ENCODE data around the gene HDAC4.

HDAC4 gene

DNA sequence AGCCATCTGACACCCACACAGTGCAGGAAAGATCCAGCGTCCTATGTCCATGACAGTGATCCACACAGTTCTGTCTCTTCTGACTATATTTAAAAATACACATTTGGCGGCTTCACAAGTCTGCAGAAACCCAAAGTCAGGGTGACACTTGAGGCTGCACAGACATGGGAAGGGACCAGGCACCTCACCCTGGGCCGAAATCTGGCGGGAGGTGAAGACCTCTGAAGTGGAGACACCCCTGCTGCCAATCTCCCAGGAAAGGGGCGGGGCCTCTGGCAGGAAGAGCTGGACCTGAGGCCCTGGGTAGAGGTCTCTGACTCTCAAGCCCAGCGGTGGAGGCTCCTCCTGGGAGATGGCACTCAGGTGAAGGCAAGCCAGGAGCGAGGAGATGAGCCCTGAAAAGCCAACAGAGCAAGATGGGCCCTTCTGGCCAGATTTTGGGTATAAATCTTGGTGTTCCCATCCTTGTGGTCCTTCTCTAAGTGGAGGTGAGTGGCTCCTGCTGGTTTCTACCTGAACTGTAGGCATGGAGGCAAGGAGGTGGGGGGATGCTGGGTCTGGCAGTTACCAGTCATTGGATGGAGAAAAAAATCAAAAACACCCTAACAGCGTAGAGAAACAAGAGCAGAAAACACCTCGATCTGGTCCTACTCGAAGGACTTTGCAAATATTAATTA is 248.4 kb downstream of the HDAC4 start:
- DNase-seq (ENCODE audit: low spot score) = no peak

DNA sequence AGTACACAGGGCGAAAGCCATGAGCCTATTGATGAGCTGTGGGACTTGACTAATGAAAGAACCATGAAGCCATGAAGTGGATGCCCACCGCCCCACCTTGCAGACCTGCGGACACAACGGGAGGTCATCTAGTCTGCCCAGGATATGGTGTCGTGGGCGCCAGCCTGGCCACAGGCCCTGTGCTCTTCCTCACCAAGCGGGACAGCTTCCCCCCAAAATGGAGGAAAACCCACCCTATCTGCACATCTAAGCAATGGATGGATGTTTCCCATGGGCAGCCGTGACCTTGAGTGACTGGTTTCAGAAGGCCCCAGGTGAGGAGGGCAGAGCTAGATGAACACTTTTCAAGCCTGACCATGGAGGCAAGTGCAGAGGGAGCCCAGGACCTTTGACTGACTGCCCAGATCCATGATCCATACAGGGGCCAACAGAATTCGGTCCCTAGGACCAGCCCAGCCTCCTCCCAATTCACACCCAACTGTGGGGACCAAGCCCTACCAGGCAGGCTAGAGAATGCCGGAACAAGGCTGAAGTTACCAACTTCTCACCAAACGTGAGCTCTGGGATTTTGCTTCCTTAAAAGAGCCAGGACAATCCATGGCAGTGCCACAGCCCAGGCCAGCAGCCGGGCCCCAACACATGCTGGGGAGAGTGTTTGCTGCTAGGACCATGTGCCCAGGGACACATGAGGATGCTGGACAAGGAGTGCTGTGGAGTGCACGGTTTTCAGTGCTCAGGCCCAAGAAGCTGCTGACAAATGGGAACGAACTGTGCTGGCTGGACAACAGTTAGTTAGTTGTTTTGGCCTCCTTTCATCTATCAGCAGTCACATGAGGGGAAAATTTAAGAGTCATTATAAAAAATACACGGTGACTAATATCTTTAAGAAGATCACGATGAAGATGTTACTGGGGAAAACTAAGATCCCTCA is 249.4 kb downstream of the HDAC4 start:
- no peak for DNase-seq (ENCODE audit: low spot score)

DNA sequence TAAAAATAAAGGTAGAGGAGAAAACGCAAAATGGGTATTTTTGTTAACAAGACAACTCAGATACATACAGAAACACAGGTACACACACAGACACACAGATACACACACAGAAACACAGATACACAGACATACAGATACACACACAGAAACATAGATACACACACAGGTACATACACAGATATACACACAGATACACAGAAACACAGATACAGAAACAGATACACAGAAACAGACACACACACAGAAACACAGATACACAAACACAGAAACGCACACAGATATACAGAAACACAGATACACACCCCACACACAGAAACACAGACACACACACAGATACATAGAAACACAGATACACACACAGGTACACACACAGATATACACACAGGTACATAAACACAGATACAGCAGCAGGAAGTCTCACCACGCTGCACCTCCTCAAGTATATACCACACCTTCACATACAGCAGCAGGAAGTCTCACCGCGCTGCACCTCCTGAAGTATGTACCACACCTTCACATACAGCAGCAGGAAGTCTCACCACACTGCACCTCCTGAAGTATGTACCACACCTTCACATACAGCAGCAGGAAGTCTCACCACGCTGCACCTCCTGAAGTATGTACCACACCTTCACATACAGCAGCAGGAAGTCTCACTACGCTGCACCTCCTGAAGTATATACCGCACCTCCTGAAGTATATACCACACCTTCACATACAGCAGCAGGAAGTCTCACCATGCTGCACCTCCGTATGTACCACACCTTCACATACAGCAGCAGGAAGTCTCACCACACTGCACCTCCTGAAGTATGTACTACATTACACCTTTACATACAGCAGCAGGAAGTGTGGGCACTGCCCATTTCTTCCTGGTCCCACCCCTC is 250.5 kb downstream of the HDAC4 start:
- DNase-seq (ENCODE audit: low spot score) = no peak

DNA sequence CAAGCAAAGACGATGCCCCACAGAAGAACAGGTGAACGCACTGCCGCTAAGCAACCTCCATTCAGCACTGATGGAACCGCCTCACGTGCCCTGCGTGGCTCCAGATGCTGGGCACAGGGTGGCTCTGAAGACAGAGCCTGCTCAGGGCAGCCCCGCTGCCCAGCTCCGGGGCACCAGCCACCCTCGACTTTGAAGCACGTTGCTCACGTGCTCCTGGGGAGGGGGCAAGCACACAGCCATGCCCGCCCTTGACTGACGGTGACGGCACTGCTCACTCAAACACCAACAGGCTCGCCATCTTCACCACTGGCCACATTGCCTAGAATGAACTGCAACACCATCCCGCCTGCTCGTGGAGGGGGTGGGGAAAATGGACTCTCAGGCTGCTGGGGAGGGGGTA is 251.3 kb downstream of the HDAC4 start:
- DNase-seq (ENCODE audit: low spot score) = no peak

DNA sequence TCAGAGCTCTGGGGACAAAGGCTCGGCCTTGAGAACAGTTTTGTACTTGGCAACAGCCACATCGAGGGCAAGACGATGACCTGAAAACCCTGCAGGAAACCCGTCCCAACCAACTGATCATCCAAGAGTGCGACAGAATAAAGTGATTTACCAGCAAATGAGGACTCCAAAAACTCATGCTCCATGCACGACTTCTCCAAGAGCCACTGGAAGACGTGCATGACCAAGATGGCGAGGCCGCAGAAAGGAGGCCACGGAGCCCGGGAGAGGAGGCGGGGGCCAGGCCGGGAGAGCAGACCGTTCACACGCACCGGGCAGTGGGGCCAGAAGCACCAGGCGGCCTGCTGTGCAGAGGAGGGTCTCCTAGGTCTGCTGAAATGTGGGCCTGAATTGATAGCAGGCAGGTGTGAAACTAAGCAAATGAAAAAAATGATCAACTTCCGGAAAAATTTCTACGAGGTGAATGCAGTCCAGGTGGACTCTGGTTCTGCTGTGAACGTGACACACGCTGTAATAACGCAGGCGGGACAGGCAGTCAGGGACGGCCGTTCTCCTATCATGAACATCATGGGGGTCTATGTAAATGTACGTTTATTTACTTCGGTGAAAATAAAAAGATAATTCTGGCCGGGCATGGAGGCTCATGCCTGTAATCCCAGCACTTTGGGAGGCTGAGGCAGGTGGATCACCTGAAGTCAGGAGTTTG is 252.2 kb downstream of the HDAC4 start:
- no peak for DNase-seq (ENCODE audit: low spot score)

DNA sequence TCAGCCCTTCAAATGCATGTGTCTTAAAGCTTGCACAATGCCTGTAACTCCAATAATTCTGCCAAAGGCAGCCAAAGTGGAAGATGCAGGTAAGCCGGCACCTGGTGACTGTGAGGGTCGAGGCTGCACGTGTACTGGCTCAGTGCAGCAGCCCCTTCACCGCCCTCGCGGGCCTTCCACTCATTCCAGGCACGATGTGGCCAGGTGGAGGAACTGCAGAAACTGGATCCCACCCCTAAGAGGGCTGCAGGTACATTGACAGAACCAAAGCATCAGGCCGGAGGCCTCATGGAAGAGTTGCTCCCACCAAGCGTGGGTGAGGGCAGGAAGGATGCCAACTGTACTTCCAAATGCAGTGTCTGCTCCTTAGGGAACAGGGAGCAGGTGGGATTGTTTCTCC is 253.4 kb downstream of the HDAC4 start:
- DNase-seq (ENCODE audit: low spot score) = no peak

DNA sequence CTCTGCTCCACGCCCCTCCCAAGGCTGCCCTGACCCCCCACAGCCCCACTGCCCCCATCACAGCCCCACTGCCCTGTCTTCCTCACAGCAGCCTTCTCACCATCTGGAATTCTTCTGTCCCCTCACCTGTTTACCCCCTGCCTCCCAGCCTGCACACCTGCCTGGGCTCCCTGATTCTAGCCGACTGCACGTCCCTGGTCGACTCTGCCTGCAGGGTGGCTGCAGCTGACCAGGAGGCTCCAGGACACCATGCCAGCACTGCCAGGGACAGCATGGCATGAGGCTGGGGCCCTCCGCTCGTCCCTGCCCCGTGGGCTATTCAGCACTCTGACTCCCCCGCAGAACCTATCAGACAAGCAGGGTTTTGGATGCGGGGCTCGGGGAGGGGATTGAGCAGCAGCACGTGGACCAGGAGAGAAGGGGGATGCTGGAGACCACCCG is 254.1 kb downstream of the HDAC4 start:
- no peak for DNase-seq (ENCODE audit: low spot score)

DNA sequence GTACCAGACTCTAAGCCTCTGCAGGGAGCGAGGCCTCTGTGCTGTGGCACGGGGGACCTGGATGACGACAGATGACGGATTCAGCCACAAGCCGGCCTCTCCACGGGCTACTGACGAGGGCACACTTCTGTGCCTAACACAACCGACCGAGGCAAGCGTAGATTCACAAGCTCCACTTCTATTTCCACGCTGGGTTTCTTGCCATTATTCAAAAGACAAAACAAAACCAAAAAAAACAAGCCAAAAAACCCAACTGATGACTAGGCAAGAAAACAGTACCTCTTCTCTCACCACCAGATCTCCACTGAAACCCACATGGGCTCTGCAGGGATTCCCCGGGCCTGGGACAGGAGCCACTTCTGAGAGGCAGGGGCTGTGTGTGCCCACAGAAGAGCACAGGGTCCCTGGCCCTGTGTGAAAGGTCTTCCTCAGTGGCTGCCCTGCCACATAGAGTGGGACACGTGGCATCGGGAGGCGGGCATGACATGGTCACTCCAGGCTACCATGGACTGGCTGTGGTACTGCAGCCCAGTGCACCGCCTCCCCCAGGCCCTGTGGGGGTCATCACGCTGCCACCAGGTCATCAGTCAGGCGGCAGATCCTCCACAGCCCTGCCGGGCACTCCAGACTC is 254.7 kb downstream of the HDAC4 start:
- no peak for DNase-seq (ENCODE audit: low spot score)

DNA sequence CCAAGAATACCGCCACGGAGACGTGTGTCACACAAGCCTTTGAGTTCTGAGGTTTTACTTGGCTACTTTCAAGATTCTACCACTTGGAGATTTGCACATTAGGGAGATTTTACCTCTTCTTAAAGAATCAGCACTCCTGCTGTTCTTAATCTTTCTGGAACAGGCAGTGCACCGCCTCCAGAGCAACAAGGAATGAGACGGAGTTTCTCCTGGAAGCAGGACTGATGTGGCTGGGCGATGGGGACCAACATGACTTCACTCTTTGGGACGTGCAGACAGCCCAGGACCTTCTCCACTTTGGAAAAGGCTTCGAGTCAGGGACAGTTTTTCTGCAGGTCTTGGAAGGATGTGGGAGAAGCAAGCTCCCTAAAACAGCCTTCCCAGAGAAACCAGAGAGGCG is 255.2 kb downstream of the HDAC4 start:
- DNase-seq (ENCODE audit: low spot score) = no peak

DNA sequence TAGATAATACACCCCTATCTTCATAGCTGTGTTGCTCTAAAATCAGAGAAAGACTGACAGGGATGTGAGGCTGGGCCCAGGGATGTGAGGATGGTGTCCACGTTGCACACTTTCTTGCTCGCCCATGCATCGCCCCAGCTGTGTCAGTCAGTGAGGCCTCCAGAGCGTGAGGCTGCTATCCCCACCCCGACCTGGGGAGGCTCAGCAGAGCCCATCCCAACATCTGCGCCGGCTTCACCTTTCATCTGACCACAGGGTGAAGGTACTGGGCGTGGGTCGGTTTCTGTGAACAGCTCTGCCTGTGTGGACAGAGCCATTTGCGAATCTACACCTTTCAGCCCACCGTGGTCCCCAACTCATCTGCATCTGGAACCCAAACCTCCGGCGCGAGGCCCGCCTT is 255.7 kb downstream of the HDAC4 start:
- no peak for DNase-seq (ENCODE audit: low spot score)

DNA sequence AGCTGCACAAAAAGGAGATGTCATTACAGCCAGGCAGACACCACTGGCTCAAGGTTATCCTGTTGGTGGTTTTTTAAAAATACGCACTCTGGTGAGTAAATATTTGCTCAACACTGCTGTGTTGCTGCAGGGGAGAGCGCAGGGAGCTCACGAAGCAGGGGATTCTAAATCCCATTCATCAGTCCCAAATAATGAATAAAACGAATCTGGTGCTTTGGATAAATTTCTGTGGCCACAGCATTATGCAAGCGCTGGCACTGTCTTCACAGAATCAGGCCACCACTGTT is 256.2 kb downstream of the HDAC4 start:
- DNase-seq (ENCODE audit: low spot score) = no peak

DNA sequence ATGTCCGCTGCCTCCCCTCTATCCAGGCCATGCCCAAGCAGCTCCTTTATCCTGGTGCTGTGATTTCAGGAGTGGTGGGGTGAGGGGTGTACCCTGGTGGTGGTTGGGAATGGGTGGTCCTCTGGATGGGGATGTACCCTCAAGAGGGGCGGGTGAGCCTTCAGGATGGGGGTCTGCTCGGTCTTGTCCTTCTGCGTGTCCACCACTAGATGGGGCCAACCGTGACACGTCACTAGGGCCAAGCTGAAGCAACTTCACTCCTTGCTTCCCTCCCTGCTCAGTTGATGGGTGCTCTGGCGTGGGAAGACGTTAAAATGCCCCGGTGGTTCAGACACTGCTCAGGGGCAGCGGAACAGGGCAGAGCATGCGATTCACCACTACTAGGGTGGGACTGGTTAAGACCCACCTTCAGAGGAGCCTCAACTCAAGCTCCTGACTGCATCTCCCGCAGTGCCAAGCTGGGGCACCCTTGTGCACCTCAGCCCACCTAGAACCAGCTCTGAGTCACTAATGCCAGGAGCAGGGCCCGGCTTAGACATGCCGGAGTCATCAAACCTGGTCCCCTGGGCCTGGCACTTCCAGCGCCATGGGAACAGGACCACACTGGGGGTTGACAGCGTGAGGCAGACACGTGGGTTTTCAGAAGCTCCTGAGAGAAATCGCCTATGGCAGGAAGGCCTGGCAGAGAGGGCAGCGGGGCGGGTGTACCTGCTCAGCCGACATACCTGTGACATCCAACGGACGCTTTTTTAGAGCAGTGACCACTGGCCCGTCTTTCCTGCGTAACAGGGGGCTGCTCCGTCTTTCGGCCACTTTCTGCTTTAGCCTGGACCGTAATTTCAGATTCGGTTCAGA is 256.7 kb downstream of the HDAC4 start:
- peak; percentile 76 for DNase-seq (ENCODE audit: low spot score)

DNA sequence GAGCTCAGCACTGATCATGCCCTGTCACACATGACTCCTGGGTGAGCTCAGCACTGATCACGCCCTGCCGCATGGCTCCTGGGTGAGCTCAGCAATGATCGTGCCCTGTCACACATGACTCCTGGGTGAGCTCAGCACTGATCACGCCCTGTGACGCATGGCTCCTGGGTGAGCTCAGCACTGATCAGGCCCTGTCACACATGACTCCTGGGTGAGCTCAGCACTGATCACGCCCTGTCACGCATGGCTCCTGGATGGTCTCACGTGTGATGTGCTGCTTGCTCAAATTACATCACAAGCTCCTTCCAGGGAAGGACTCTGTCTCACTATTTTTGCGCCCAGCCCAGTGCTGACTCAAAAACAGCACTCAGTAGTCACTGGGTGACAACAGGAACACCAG is 258.0 kb downstream of the HDAC4 start:
- DNase-seq (ENCODE audit: low spot score) = no peak

DNA sequence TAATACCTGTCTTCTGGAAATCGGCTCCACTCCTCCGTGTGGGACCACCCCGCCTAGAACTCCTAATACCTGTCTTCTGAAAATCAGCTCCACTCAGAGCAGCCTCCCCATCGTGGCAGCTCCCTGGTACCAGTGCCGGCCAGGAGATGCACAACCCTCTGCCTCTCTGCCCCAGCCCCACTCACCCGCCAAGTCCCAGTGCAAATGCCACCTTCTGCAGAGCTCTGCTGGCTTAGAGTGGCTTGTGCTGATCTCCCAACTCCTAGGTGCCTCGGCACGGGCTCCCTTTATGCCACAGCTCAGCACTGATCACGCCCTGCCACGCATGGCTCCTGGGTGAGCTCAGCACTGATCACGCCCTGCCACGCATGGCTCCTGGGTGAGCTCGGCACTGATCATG is 258.5 kb downstream of the HDAC4 start:
- no peak for DNase-seq (ENCODE audit: low spot score)

DNA sequence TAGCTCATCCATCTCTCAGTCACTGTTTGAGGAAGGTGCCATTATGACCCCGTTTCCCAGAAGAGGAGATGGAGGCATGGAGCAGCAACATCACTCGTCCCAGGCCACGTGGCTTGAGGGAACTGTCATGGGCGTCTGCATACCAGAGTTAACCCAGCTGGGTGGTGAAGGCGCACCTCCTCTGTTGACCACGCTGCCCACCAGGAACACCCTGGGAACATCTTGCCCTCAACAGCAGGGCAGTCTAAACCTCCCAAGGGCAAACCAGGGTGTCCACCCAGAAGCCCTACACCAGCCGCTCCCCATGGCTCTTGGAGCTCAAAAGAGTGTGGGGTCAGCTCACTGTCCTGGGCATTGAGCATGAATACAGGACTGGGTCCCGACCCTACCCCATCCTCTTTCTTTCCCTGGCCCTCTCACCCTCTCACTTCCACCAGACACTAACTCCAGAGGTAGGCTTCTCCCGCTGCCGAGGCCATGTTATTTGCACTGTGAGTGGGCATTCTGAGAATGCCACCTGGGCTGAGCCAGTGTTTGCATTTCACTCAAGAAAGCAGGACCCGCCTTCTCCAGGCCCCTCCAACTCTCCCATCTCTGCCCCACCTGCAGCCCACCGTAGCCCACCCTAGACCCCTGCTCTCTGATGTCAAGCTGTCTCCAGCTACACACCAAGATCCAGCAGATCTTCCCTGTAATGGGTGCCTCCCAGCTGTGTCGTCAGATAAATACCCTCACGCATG is 259.6 kb downstream of the HDAC4 start:
- DNase-seq (ENCODE audit: low spot score) = no peak

DNA sequence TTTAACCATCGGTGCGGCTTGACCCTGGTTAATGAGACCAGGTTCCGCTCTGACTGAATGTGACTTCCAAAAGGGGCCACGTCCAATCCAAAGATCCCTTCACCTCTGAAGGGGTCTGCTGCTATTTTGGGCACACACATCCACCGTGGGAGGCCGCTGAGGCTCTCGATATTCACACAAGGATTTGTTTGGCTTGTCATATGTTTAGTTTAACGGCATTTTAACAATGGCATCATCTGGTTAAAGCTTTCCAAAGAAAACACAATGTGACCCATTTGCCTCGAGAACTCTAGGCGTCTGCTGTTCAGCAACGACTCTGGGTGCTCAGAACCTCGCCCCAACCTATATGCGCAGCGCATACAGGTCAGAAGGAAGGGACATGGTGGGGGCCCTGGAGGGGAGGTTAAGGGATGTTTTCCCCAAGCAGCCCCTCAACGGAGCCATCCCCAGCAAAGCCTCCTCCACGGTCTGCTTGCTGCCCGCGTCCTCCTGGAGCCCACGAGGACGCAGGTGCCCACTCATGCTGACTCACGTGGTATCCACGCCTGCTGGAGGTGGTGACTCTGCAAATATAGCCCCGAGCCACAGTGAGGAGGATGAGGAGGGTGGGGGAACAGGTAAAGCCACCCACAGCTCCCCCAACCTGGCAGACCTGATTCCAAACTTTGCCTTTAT is 260.3 kb downstream of the HDAC4 start:
- no peak for DNase-seq (ENCODE audit: low spot score)

DNA sequence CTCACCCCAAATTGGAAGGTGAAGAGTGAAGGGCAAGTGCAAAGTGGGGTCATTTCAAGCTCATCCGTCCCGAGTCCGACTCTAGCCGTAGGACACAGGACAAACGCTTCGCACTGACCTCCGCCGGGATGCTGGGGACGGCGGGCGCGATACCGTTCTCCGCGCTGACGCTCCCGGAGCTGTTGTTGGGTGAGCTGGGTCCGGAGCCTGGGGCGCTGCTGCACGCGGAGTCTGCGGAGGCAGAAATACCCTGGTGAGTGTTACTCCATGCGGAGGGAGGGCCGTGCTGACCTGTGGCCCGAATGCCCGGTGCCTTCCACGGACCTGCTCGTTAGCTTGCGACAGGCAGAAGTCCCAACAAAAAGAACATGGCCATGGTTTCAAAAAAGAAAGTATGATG is 261.3 kb downstream of the HDAC4 start:
- DNase-seq (ENCODE audit: low spot score) = no peak

DNA sequence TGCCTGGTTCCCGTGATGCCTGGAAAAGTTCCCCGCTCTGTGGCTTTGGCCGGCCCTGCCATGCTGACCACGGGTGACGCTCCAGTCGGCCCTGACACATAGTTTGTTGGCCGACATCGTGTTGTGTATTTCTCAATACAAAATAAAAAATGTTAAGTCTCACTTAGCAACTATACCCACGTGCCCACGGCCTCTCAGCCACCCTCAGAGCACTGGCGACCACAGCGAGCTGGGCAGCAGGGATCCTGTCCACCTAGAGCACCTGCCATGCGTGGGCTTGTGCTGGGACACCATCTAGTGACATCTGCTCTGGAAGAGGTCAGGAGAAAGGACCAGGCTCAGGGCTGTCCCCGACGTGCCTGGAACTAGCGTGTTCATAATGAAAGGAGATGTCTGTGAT is 261.7 kb downstream of the HDAC4 start:
- DNase-seq (ENCODE audit: low spot score) = no peak

DNA sequence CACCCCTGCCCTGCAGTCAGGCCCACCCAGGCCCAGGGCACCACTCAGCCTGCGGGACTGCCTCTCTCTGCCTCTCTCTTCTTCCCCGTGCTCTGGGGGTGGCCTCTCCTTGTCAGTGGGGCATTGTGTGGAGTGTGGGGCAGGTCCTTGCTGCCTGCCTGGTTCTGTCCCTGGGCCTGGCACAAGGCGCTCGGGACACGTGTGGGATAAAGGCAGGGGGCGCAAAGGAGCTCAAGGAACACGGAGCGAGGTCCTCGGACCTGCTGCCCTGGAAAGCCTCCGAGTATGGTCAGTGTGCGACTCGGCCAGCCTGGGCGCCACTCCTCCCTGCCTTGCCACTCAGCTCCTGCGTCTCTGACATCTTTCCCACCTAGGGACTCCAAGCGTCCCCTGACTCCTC is 262.2 kb downstream of the HDAC4 start:
- DNase-seq (ENCODE audit: low spot score) = no peak

Measured in AG08396 (cell line).